Immature natural killer cell (primary cell): ENCODE results near the gene HES7. TPM values are rescaled to one million over a fixed set of nuclear protein-coding genes. Genes with fewer than 3 reads are reported as not detected.

ENCODE experiments used
- DNase-seq, 3 donors: peaks; one replicate each; pipeline ENCODE4 v3.0.0; 2022; ENCODE audit warnings: mixed read lengths in 1 of 3
- H3K27ac Mint-ChIP-seq, 6 donors: one replicate each; pipeline ENCODE4 v1.8.0; 2020; ENCODE audit warnings: mixed read lengths in 6 of 6, mild to moderate bottlenecking in 5 of 6, inconsistent platforms in 4 of 6, moderate library complexity in 3 of 6
- H3K27me3 Mint-ChIP-seq, 3 donors: one replicate each; pipeline ENCODE4 v1.8.0; 2020 to 2021; ENCODE audit warnings: low read depth in 3 of 3, mild to moderate bottlenecking in 3 of 3, mixed read lengths in 3 of 3, moderate library complexity in 3 of 3, inconsistent platforms in 1 of 3
- H3K36me3 Mint-ChIP-seq, 3 donors: one replicate each; pipeline ENCODE4 v1.8.0; 2020; ENCODE audit warnings: mixed read lengths in 3 of 3, inconsistent platforms in 2 of 3, mild to moderate bottlenecking in 2 of 3
- H3K4me1 Mint-ChIP-seq, 2 donors: one replicate each; pipeline ENCODE4 v1.8.0; 2020; ENCODE audit warnings: inconsistent platforms in 2 of 2, mild to moderate bottlenecking in 2 of 2, mixed read lengths in 2 of 2, moderate library complexity in 1 of 2
- H3K4me3 Mint-ChIP-seq, 5 donors: one replicate each; pipeline ENCODE4 v1.8.0; 2020; ENCODE audit warnings: mild to moderate bottlenecking in 5 of 5, mixed read lengths in 5 of 5, inconsistent platforms in 3 of 5, moderate library complexity in 3 of 5
- H3K9me3 Mint-ChIP-seq, 6 donors: one replicate each; pipeline ENCODE4 v1.8.0; 2020; ENCODE audit warnings: mild to moderate bottlenecking in 6 of 6, mixed read lengths in 6 of 6, inconsistent platforms in 4 of 6, moderate library complexity in 3 of 6
- polyA plus RNA-seq, 3 donors: library from polyadenylated mRNA; unstranded; fragments of 300-500 nt; fragmentation: Illumina TruSeq; gene quantifications; one replicate each; pipeline ENCODE4 v1.2.3, GENCODE V29; 2021

HES7 gene
- polyA plus RNA-seq, 3 donors from 2014 or later: not detected

GRCh38 chr17:8133399-8133798 is 9.5 kb upstream of the HES7 start:
- no peak for DNase-seq
- peaks cover 3 to 8% (median 7%) of the 10 kb centered on the region in 3 donors for H3K27me3 Mint-ChIP-seq
- H3K36me3 Mint-ChIP-seq: no peaks in the 10 kb centered on the region
- H3K4me1 Mint-ChIP-seq: peaks cover 0 to 1% of the 10 kb centered on the region in 2 donors
- no peak overlapping the region for H3K4me3 Mint-ChIP-seq
- no peaks in the 10 kb centered on the region for H3K9me3 Mint-ChIP-seq
- no peak overlapping the region for H3K27ac Mint-ChIP-seq

- peaks cover 5% of the 10 kb centered on the region in 2 donors for H3K4me1 Mint-ChIP-seq
- no peaks in the 10 kb centered on the region for H3K36me3 Mint-ChIP-seq
- H3K4me3 Mint-ChIP-seq: no peak overlapping the region
- no peaks in the 10 kb centered on the region for H3K9me3 Mint-ChIP-seq
- no peak overlapping the region for H3K27ac Mint-ChIP-seq
- peaks cover 5 to 12% (median 11%) of the 10 kb centered on the region in 3 donors for H3K27me3 Mint-ChIP-seq
- DNase-seq: no peak
These were observed 8.0 kb upstream of the HES7 start for GRCh38 chr17:8131844-8132441.

- Mint-ChIP-seq H3K27ac (no peak overlapping the region), H3K4me1 (peaks cover 35 to 42% of the 10 kb centered on the region in 2 donors), H3K9me3 (peaks cover 0 to 2% (median 0%) of the 10 kb centered on the region in 6 donors), H3K36me3 (no peaks in the 10 kb centered on the region), H3K4me3 (peak overlapping the region in 3 of 5 donors; percentile 27 to 30 (median 29)), H3K27me3 (peaks cover 34 to 43% (median 41%) of the 10 kb centered on the region in 3 donors)
- no peak for DNase-seq
These were observed 4.3 kb upstream of the HES7 start for GRCh38 chr17:8128125-8128784.

- Mint-ChIP-seq H3K4me1 (peaks cover 45 to 53% of the 10 kb centered on the region in 2 donors), H3K9me3 (peaks cover 0 to 2% (median 0%) of the 10 kb centered on the region in 6 donors), H3K36me3 (no peaks in the 10 kb centered on the region), H3K27me3 (peaks cover 37 to 54% (median 48%) of the 10 kb centered on the region in 3 donors), H3K4me3 (peak overlapping the region; percentile 91 to 100 (median 98)), H3K27ac (peak overlapping the region; percentile 35 to 90 (median 72))
- DNase-seq: peak in 1 of 3 donors; percentile 46
These were observed 2.7 kb upstream of the HES7 start for GRCh38 chr17:8126491-8127066.

DNA sequence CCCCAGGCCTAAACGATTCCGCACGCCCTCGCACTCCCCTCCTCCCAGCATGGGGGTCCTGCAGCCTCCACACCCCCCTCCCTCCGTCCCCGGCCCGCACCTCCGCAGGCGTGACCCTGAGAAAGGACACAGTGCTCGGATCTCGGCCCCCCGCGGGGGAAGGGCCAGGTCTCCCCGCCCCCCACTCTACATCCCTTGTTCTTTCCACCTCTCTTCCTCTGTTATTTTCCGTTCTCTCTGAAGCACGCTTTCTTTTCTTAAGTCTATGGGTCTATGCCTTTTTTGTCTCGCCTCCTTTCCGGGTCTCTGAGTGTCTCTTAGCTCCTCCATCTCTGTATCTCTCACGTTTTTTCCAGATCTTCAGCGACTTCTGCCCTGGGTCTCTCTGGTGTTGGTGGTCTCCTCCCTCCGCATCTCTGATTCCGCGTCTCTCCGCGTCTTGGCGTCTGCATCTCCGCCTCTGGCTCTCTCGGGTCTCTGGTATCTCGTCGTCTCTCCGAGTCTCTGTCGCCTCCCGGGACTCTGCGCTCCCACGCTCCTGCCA is 2.1 kb upstream of the HES7 start:
- DNase-seq: peak in 1 of 3 donors; percentile 21
- Mint-ChIP-seq H3K4me1 (peaks cover 47 to 57% of the 10 kb centered on the region in 2 donors), H3K4me3 (peak overlapping the region; percentile 90 to 100 (median 98)), H3K36me3 (no peaks in the 10 kb centered on the region), H3K27ac (peak overlapping the region; percentile 28 to 92 (median 78)), H3K9me3 (peaks cover 0 to 2% (median 0%) of the 10 kb centered on the region in 6 donors), H3K27me3 (peaks cover 37 to 56% (median 50%) of the 10 kb centered on the region in 3 donors)

GRCh38 chr17:8125154-8125946 is 1.4 kb upstream of the HES7 start:
- DNase-seq: peak; percentile 86 to 89 (median 87)
- Mint-ChIP-seq H3K27me3 (peaks cover 44 to 63% (median 57%) of the 10 kb centered on the region in 3 donors), H3K4me3 (peak overlapping the region; percentile 90 to 100 (median 98)), H3K27ac (peak overlapping the region; percentile 62 to 92 (median 84)), H3K36me3 (no peaks in the 10 kb centered on the region), H3K4me1 (peaks cover 54 to 63% of the 10 kb centered on the region in 2 donors), H3K9me3 (peaks cover 0 to 5% (median 0%) of the 10 kb centered on the region in 6 donors)

- peak overlapping the region in 5 of 6 donors; percentile 3 to 85 (median 82) for H3K27ac Mint-ChIP-seq
- no peaks in the 10 kb centered on the region for H3K36me3 Mint-ChIP-seq
- peaks cover 50 to 68% (median 65%) of the 10 kb centered on the region in 3 donors for H3K27me3 Mint-ChIP-seq
- H3K4me3 Mint-ChIP-seq: peak overlapping the region; percentile 90 to 100 (median 98)
- DNase-seq: peak in 1 of 3 donors; percentile 13
- H3K9me3 Mint-ChIP-seq: peaks cover 0 to 7% (median 0%) of the 10 kb centered on the region in 6 donors
- peaks cover 62 to 71% of the 10 kb centered on the region in 2 donors for H3K4me1 Mint-ChIP-seq
These were observed 646 bp upstream of the HES7 start for GRCh38 chr17:8124350-8125153.

DNA sequence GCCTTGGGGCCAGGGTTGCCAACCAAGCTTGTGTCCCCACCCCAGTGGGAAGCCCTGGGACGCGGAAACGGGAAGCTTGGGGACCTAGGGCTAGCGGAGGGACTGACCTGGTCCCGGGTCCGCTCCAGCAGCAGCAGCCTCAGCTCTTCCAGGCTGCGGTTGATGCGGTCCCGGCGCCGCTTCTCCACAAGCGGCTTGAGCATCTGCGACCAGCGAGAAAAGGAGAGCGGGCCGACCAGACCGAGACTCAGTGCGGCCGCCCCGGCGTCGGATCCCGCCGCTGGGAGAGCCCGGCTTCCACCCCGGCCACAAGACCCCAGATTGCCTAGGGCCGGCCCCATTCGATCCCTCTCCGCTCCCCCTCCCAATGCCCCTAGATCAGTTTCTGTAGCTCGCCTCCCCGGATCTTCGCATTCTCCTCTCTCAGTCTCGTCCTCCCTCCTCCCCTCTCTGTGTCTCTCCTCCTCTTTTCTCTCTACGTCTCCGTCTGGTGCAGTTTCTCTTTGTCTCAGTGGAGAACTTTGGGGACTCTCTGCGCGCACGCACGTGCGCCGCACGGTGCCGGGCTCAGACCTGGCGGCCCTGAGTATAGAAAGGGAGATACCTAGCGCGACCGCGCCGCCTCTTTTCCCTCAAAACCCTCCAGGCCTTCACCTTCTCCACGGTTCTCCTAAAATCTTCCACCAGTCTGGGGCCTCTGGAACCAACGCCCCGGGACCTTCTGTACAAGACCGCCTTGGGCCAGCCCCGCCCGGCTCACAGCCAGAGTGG is 797 bp downstream of the HES7 start:
- Mint-ChIP-seq H3K9me3 (peaks cover 0 to 8% (median 0%) of the 10 kb centered on the region in 6 donors), H3K36me3 (peaks cover 0 to 3% (median 0%) of the 10 kb centered on the region in 3 donors), H3K4me3 (peak overlapping the region; percentile 79 to 100 (median 91)), H3K27me3 (peaks cover 62 to 80% (median 71%) of the 10 kb centered on the region in 3 donors), H3K27ac (peak overlapping the region in 4 of 6 donors; percentile 20 to 41 (median 22)), H3K4me1 (peaks cover 73 to 86% of the 10 kb centered on the region in 2 donors)
- DNase-seq: peak in 1 of 3 donors; percentile 30

- Mint-ChIP-seq H3K27ac (peak overlapping the region in 1 of 6 donors; percentile 23), H3K9me3 (peaks cover 0 to 8% (median 0%) of the 10 kb centered on the region in 6 donors), H3K36me3 (peaks cover 0 to 3% (median 0%) of the 10 kb centered on the region in 3 donors), H3K4me1 (peaks cover 79 to 92% of the 10 kb centered on the region in 2 donors), H3K4me3 (peak overlapping the region; percentile 79 to 100 (median 91)), H3K27me3 (peaks cover 62 to 80% (median 71%) of the 10 kb centered on the region in 3 donors)
- DNase-seq: peak in 1 of 3 donors; percentile 3
These were observed 1.4 kb downstream of the HES7 start for GRCh38 chr17:8122422-8122923.

DNA sequence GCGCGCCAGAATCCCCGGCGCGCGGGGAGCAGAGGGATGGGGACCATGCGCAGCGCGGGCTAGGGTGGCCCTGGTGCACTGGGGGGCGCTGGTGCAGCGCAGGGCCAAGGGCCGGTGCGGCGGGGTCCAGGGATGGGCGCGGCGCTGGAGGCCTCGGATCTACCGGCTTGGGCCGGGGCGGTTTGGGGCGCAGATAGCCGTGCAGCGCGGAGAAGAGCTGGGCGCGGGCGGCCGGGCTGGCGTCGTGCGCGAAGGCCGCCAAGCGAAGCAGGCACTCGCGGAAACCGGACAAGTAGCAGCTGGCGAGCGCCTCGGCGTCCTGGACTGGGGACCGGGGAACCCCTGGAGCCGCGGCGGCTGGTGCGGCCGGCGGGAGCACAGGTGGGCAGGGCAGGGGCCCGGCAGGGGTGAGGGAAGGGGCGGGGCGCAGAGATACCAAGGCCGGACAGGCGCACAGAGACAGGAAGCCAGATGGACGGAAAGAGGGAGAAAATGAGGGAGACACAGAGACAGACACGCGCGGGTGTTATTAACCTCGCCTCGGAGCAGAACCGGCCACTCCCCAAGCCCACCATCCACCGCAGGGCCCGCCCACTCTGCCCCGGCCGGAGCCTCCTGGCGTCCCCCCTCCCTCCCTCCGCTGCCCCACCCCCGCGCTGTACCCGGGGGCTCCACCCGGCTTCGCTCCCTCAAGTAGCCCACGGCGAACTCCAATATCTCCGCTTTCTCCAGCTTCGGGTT is 2.1 kb downstream of the HES7 start:
- no peak overlapping the region for H3K27ac Mint-ChIP-seq
- H3K4me3 Mint-ChIP-seq: peak overlapping the region; percentile 79 to 100 (median 91)
- H3K4me1 Mint-ChIP-seq: peaks cover 74 to 89% of the 10 kb centered on the region in 2 donors
- H3K9me3 Mint-ChIP-seq: peaks cover 0 to 8% (median 0%) of the 10 kb centered on the region in 6 donors
- H3K36me3 Mint-ChIP-seq: peaks cover 0 to 3% (median 0%) of the 10 kb centered on the region in 3 donors
- H3K27me3 Mint-ChIP-seq: peaks cover 58 to 76% (median 69%) of the 10 kb centered on the region in 3 donors
- peak in 2 of 3 donors; percentile 47 to 55 for DNase-seq

DNA sequence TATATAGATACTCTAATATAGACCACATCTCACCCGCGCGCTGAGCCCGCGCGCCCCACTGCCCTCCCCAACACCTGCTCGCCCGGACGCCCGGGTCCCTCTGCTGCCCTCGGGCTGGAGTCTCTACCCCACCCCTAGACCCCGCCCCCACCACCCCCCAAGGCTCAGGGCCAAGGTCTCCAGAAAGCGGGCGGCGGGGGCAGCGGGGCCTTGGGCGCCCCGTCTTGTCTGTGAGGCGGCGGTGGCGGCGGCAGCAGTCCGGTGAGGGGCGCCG is 2.6 kb downstream of the HES7 start:
- H3K4me1 Mint-ChIP-seq: peaks cover 74 to 84% of the 10 kb centered on the region in 2 donors
- peaks cover 0 to 8% (median 0%) of the 10 kb centered on the region in 6 donors for H3K9me3 Mint-ChIP-seq
- H3K4me3 Mint-ChIP-seq: peak overlapping the region; percentile 95 to 99 (median 97)
- DNase-seq: no peak
- H3K27ac Mint-ChIP-seq: peak overlapping the region in 2 of 6 donors; percentile 96 to 99
- peaks cover 0 to 3% (median 0%) of the 10 kb centered on the region in 3 donors for H3K36me3 Mint-ChIP-seq
- peaks cover 57 to 76% (median 70%) of the 10 kb centered on the region in 3 donors for H3K27me3 Mint-ChIP-seq
